KBM-7 (cell line): ENCODE measurements around the gene CUBN.
A peak's percentile ranks its signal among the peaks of the same experiment; 100 is the strongest.

Experiments
- DNase-seq: peaks from one replicate; pipeline ENCODE4 v3.0.0-alpha.2; 2015
- in situ Hi-C: fragments of 300-500 bp; cut with MboI; formaldehyde crosslinking; loops from 2 replicates; pipeline ENCODE4 v1.14.3; 2020; ENCODE audit warnings: low sequenced_read_pairs, low pct_unique_long_range_greater_than_20kb, mixed read lengths

Gene CUBN

DNA sequence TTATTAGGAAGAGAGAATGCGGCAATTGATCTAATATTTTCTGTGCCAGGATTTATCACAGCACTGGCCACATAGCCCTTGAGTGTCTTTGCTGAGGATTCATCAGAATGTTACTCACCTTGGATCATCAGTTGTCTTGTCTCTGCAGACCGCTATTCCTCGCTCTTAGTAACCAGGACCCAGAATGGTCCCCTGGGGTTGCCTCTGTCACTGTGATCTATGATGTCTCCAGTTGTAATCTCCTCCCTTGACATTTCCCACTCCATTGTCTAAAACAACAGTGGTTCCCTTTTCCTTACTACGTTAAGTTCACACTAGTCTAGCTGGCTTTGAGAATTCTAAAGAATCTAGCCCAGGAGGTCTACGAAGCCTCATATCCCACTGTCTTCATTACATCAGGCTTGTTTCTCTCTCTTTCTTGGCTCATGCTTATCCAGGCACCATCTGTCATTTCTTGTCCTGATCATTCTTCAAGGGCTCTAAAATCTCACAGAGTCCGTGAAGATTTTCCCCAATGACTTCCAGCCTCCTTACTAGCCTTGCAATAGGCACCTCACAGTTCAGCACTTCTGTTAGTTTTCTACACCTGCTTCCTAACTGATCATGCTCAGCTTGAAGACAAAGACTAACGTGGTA, 125.8 kb downstream of the CUBN start:
- in situ Hi-C loops: no loop called here
- no peak for DNase-seq

DNA sequence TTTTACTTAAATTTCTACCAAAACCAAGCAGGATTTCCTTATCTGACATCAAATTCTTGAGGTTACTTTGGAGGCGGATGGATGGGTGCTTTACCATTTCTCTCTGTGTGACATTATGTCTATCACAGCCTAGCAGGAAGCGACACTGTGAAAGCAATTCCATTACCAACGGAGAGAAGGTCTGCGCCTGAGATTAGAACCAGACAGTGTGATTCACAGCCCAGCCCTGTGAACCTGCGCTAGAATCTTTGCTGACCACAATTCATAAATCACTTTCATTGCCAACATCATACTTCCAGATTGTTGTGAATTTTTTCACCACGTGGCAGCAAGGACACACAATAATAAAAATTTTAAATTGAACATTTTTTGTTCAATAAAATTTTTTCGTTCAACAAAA, 126.5 kb downstream of the CUBN start:
- peak; percentile 84 for DNase-seq
- in situ Hi-C loops: no loop called here

DNA sequence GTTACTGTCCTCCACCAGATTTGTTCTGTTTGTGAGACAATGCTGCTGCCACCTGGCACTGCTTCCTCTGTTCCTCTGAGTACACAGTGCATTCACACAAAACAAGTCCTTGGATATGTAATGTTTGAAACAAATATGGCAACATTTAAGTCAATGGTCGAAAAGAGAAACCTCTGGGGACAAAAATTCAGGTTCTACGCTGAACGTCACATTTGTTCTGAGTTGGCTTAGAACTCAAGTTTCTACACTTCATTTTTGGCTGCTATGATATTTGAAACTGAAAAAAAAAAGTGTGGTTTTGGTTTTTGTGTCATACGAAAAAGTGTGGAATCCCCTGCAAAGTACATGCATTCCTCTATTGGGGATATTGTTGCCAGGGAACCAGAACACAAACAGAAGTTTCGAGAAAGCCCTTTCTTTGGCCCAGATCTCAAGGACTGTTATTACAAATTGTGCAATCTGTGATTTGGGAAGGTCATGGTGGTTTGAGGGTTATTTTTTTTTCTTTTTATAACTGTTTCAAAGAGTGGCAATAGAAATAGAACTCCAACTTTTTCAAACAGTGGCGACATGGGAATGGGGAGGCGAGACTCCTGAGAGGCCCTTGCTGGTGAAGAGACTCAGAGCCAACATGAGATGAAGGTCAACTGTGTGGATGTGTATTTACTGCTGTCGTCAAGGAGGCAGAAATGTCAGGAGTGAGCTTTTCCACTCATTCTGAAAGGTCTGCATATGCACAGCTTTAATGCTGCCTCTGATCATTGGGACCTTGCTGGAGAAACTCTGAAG, 127.5 kb downstream of the CUBN start:
- peak; percentile 44 for DNase-seq
- in situ Hi-C loops: no loop called here

DNA sequence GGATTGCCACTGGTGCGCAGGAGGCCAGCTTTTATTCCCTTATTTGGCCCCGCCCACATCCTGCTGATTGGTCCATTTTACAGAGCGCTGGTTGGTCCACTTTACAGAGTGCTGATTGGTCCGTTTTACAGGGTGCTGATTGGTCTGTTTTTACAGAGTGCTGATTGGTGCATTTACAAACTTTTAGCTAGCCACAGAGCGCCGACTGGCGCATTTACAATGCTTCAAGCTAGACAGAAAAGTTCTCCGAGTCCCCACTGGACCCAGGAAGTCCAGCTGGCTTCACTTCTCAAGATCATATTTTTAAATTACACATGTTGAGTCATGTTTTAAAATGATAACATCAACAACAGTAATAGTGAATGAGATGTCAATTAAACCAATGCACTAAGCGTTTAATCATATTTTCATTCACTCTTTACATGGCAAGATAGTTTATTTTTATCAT, 128.3 kb downstream of the CUBN start:
- DNase-seq: no peak
- in situ Hi-C loops: no loop called here

- in situ Hi-C loops: no loop called here
- no peak for DNase-seq
These were observed 129.8 kb downstream of the CUBN start for GRCh38 chr10:16999665-17000451.

- in situ Hi-C loops: no loop called here
- DNase-seq: no peak
These were observed 133.1 kb downstream of the CUBN start for GRCh38 chr10:16996530-16996964.

DNA sequence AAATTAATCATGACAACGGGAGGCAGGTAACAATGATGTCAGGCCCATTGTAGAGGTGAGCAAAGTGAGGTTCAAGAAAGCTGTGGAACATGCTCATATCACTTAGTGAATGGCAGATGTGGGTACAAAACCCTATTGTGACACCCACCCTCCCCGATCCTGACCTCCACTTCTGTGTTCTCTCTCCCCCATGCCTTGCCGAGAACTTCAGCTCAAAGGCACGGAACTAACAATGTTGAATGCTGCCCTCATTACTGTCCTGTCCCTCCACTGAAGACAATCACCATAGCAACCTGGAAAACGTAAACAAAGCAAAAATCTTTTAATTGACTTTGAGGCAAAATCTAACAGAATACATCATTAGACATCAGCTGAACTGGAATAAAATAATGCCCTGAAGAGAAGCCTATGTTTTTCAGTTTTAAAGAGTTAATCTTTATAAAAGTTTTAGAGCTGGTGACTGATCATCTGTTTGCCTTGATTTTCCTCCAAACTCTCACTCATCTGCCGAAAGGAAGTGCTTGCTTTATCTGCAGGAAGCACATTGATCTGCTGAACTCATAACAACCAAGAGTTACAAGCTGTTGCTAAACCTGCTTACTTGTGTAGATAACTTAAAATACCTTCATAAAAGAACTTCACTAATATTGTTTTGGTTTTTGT, 133.6 kb downstream of the CUBN start:
- peak; percentile 94 for DNase-seq
- in situ Hi-C loops: no loop called here

GRCh38 chr10:16993186-16993585, 136.4 kb downstream of the CUBN start:
- in situ Hi-C loops: no loop called here

DNA sequence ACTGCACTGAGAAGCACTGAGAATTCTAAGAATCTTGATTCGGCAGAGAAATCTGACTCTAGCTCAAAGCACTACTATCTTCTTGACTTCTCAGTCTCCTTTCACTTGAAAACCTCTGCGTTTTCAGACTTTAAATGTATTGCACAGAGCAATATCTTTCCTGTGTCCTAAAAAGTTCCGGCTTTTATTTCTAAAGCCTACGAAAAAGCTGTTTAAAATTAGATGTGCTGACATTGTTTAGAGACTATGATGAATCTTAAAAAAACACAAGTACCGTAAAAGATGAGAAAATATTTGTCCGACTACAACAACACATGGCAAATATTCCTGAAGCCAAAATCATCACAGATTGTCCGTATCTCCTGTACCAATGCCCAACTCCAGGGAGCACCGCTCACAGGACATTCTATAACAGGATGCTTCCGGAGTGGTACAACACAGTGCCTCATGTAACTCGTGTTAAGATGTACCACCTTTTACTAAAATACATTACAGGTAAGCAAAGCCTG, 136.9 kb downstream of the CUBN start:
- in situ Hi-C loops: no loop called here
- DNase-seq: no peak

More at GRCh38 chr10:16993186-16993585, 136.4 kb downstream of the CUBN start:
- no peak for DNase-seq

DNA sequence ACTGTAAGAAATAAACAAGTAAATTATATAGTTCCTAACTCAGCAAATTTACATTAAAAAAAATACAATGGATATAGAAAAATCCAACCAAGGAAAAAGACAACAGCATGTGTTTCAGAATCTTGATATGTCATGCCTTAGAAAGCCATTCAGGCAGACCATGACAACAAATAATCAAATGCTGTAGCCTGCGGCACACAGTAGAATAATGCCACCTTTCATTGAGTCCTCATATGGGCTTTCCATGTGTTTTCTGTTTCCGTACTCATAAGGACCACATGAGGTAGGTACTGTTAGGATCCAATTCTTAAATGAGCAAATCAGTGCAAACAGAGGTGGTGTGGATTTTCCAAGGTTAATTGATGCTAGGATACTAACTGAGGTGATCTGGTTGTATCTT, 138.6 kb downstream of the CUBN start:
- DNase-seq: no peak
- in situ Hi-C loops: no loop called here

DNA sequence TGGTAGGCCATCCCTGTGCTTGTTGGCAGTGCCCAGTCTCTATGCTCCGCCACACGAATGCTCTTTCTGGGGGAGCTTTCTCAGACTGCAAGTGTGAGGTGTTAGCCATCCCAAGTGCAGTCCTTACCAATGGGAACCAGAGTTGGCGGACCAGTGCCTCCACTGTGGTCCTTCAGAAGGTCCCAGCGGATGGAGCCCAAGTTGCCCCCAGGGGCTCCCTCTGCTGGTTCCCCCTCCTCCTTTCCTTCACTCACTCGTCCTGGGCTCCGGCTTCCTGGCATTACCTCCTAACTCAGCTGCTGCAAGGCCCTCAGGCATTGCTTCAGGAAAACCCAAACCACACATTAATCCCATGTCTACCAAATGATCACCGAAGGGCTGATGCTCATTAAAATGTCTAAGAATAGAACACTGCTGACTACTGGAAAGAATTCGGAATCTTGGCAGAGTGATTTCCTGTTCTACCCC, 139.8 kb downstream of the CUBN start:
- in situ Hi-C loops: no loop called here

GRCh38 chr10:16988900-16989299, 140.7 kb downstream of the CUBN start:
- no peak for DNase-seq
- in situ Hi-C loops: no loop called here

More for the DNA sequence above, 139.8 kb downstream of the CUBN start:
- no peak for DNase-seq

- in situ Hi-C loops: no loop called here
- DNase-seq: no peak
These were observed 141.5 kb downstream of the CUBN start for GRCh38 chr10:16987976-16988610.

DNA sequence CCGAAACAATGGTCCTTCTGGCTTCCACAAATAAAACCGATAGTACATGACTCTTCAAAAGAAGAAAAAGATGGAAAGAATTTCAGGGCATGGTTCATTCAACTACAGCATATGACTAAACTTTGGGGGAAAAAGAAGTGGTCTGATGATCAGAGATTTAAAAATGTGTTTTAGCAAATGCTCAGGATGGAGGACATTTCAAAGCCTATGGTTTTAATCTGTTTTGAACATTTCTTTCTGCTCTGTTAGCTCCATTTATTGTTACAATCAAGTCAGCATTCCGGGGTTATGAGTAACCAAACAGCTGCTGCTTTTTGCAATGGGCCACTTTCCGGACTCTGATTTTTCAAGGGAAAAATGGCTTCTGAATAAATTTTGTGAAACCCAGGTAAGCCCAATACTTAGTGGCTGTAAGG, 142.4 kb downstream of the CUBN start:
- in situ Hi-C loops: no loop called here

GRCh38 chr10:16986406-16987205, 143.0 kb downstream of the CUBN start:
- DNase-seq: no peak

More for the DNA sequence above, 142.4 kb downstream of the CUBN start:
- DNase-seq: no peak

DNA sequence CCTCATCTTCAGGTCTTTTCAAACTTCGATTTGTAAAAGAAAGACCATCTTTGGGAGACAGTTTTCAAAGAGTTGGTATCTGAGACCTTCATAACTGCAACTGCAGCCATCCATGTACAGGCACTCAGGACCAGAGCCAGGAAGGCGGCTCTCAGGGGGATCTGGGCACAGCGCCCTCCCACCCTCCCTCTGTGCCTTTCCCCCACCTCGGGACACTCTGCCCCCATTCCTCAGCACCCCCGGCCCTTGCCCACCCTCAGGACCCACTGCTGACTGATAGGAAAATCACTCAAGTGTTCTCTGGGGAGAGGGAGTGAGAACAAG, 143.6 kb downstream of the CUBN start:
- no peak for DNase-seq
- in situ Hi-C loops: no loop called here

More at GRCh38 chr10:16986406-16987205, 143.0 kb downstream of the CUBN start:
- in situ Hi-C loops: no loop called here

DNA sequence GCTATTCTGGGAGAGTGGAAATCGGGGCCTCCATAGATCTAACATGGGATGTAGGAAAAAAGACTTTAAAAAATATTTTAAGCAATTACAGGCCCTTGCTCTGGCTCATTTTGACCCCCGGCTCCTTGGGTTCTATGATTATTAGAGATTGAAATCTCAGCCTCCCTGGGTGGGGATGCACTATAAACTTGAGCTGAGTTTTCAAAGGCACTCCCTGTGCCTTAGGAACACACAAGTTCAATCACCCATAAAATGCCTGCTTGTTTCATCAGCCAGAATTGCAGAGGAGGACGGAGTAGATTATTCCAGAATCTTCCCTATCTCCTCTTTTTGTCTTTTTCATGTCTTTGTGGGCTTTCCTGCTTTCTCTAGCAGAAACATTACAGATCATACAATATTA, 145.4 kb downstream of the CUBN start:
- DNase-seq: no peak
- in situ Hi-C loops: no loop called here

- in situ Hi-C loops: no loop called here
These were observed 152.8 kb downstream of the CUBN start for GRCh38 chr10:16976803-16977202.

More at GRCh38 chr10:16976803-16977202, 152.8 kb downstream of the CUBN start:
- no peak for DNase-seq
